Measurements from ENCODE around the gene FUT3.

- TF ChIP-seq, protein P1, sequence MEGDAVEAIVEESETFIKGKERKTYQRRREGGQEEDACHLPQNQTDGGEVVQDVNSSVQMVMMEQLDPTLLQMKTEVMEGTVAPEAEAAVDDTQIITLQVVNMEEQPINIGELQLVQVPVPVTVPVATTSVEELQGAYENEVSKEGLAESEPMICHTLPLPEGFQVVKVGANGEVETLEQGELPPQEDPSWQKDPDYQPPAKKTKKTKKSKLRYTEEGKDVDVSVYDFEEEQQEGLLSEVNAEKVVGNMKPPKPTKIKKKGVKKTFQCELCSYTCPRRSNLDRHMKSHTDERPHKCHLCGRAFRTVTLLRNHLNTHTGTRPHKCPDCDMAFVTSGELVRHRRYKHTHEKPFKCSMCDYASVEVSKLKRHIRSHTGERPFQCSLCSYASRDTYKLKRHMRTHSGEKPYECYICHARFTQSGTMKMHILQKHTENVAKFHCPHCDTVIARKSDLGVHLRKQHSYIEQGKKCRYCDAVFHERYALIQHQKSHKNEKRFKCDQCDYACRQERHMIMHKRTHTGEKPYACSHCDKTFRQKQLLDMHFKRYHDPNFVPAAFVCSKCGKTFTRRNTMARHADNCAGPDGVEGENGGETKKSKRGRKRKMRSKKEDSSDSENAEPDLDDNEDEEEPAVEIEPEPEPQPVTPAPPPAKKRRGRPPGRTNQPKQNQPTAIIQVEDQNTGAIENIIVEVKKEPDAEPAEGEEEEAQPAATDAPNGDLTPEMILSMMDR (IDR thresholded peaks at IDR 0.05), result no peak
- TF ChIP-seq POLR2A (IDR thresholded peaks at IDR 0.05), result no peak
Observed at GRCh38 chr19:5827342-5827890, 23.8 kb downstream of the FUT3 start.

Measured in vagina (tissue), 2 donors.